GM21786 (cell line): ENCODE data around the gene ANKRD11.
"Not testable (repeated sequence)": the region's sequence is repeated elsewhere in the genome, so short reads cannot be mapped to it uniquely, and the experiment has no call there.

Experiments used
- ATAC-seq: cut with Tn5 transposase; IDR thresholded peaks from one replicate; pipeline ENCODE4 v1.9.1; 2021; ENCODE audit not compliant: unreplicated experiment

ANKRD11 gene

DNA sequence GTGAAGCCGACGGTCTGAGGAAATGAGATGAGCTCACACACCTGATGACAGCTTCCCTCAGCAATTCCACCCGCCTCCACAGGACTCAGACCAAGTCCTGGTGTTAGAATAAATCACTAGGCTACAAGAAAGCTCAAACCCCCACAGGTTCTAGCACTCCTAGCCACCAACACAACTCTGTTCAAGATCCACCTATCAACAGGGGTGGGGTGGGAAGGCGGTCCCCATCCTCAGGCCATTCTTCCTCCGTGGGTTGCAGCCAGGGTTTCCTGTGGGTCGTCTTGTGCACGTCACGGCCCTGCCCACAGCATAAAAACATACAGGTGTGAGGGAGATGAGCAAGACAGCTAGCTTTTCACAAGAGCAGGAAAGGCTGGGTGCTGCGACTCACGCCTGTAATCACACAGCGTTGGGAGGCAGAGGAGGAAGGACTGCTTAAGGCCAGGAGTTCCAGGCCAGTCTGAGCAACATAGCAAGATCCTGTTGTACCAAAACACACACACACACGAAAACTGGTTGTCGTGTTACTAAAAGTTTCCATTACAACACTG is 81.1 kb downstream of the ANKRD11 start:
- ATAC-seq: no peak

- ATAC-seq: no peak
Observed at GRCh38 chr16:89408315-89408714, 82.0 kb downstream of the ANKRD11 start.

GRCh38 chr16:89407925-89408300 is 82.4 kb downstream of the ANKRD11 start:
- no peak for ATAC-seq

GRCh38 chr16:89407282-89407924 is 83.0 kb downstream of the ANKRD11 start:
- no peak for ATAC-seq

DNA sequence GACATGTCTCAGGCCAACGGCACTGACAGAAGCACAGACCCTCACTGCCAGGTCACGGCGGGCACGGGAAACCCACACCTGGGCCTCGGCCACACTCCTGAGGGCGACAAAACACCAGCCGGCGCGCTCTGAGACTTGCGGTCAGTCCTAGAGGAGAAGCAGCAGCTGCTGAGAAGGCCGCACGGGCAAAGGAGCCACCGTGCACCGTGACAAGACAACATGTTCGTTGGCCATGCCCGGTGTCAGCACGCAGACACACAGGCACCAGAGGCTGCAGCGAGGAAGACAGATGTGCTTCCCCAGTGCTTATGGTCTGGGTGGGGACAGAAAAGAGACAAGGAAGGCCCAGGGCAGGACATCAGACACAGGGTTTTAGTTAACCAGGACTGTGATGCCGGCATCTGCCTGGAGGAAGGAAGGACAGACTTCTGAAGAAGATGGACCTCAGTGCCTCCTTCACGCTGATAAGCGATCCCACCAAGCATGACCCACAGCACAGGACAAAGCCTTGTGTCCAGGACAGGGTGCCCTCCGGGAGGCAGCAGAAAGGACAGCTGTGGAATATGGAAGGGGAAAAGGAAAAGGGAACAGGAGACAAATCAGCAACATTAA is 84.0 kb downstream of the ANKRD11 start:
- no peak for ATAC-seq

DNA sequence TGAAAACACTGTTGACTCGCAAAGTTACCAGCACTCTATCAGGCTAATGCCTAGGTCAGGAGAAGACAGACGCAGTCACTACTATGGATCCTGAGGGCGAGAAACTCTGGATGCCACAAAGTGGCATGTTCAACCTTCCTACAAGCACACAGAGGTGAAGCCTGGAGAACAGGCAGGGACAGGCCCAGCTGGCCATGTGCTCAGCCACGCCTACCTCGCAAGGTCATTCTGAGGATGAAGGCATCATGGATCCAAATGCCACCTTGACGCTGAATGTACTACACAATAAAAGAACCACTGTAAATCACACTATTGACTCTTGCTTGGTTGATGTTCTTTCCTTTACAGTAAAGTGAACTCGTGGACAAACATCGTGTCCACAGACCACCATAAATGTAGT is 85.8 kb downstream of the ANKRD11 start:
- ATAC-seq: no peak

DNA sequence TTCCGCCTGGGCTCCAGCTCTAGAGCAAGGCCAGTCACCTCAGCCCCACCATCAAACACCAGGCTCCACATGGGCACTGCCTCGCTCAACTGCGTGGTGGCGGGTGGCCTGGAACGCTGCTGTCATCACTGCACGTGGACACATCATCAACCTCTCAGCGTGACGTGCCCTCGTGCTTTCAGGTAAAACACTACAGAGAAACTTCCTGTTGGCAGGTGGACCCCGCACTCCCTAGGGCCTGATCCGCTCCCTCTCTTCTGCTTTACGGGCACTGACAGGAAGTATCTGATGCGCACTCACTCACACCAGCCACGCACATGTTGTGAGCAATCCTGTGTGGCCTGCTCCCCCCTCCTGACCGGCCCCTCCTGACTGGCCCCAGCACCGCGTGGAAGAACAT is 87.4 kb downstream of the ANKRD11 start:
- ATAC-seq: no peak

DNA sequence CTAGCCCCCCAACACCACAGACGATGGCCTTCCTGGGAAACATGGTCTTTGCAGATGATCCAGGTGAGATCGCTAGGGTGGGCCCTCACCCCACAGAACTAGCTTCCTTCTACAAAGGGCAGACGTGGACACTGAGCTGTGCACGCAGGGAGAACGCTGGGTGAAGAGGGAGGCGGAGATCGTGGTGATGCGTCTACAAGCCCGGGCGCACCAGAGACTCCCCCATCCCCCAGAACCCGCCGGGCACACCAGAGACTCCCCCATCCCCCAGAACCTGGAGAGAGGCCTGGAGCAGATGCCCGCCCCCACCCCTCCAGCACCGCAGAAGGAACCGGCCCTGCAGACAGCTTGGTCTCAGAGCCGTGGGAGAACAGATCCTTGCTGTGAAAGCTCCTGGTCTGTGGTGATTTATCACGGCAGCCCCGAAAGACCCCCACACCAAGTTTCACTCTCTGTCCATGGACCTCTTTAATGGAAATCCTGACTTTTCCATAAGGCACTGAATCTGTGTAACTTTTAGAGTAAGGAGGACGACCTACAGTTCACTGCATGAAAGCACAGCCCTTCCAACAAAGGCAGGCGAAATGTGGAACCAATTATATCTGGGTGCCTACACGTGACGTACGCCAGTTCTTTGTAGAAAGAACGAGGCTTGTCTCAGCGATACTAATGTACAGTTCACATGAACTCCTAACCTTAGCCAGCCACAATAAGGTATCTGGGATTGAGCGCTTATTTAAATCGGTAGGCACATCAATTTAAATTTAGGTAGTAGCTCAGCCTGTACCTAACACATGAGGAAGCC is 88.5 kb downstream of the ANKRD11 start:
- ATAC-seq: no peak

- no peak for ATAC-seq
Observed at GRCh38 chr16:89401205-89401604, 89.2 kb downstream of the ANKRD11 start.

DNA sequence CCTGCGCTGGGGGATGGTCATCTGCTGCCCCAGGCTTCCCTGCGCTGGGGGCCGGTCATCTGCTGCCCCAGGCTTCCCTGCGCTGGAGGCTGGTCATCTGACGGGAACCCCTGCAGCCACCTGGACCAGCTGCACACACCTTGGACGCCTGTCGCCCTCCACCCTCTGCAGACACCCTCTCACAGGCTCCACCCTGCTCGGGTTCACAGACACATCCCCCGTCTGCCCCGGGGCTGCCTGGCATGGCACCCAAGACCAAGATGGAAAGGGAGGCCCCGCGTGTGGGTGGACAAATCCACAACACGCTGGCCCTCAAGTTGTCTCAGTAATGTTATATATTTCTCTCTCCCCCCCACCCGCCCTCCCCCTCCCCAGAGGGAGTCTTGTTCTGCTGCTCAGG is 89.6 kb downstream of the ANKRD11 start:
- no peak for ATAC-seq

DNA sequence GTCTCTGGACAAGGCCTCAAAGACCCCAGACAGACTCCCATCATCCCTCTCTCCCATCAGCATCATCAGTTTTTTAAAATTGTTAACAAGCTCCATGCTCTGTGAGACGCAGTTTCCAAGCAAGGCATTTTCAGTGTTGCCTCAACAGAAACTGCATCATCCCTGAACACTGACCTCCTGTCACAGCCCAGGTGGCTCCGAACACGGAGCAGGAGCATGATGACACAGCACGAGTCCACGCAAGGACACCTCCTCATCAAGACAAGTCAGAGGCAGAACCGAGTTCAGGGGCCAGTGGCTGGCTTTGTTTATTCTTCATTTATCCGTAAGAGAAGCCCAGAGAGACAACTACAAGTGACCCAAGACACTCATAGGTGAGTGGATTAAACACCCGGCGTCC is 91.4 kb downstream of the ANKRD11 start:
- no peak for ATAC-seq

GRCh38 chr16:89397331-89397861 is 93.0 kb downstream of the ANKRD11 start:
- ATAC-seq: no peak

DNA sequence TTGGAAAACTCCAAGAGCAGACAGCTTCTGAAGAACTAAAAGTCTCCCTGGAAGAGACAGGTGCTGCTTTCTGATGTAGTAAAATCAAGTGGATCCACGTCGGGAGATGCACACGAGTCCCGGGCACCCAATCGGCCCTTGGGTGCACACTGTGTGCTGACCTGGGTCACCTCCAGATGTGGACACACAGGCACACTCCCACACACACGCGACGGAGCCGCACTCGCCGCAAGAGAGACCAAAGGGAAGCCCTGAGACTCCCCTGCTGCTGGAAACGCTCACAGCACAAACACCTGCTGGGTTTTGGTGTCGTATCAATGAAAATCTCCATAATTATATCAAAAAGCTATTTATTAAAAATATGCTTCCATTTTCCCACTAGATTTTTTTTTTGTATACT is 94.2 kb downstream of the ANKRD11 start:
- ATAC-seq: no peak

GRCh38 chr16:89395150-89396142 is 94.9 kb downstream of the ANKRD11 start:
- ATAC-seq: no peak

DNA sequence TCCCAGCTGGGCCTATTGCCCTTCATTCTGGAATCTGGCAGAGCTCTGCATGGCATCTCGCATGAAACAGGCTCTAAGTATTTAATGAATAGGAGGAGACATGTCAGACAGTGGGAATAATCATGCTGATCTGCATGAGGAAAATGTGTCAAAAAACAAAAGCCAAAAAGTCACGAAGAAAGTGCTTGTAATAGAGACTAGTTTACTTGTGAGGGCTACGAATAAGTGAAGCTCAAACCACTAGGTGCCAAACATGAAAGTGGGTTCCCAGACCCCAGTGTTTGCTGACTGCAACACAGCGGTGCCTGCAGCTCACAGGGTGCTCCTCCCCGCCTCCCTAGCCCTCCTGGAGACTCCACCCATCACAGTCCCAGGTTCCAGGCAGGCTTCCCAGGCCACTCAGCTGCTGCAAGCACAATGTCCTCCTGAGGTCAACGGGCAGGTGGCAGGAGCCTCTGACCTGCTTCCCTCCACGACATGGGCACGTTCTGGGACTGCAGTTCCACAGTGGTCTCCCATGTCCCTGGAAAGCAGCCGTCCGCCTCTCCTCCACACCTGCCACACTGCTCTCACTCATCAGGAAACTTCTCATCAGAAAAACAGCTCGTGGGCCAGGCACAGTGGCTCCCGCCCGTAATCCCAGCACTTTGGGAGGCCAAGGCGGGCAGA is 96.5 kb downstream of the ANKRD11 start:
- ATAC-seq: no peak

- ATAC-seq: no peak
Observed at GRCh38 chr16:89392881-89393737, 97.3 kb downstream of the ANKRD11 start.

GRCh38 chr16:89390224-89390583 is 100.2 kb downstream of the ANKRD11 start:
- ATAC-seq: not testable (repeated sequence)

GRCh38 chr16:89389504-89390223 is 100.7 kb downstream of the ANKRD11 start:
- ATAC-seq: not testable (repeated sequence)
